GM21381 (cell line): ENCODE measurements around the gene CRYBG3.
"Not testable (repeated sequence)": the region's sequence is repeated elsewhere in the genome, so short reads cannot be mapped to it uniquely, and the experiment has no call there.

Experiments
- ATAC-seq: cut with Tn5 transposase; IDR thresholded peaks from one replicate; pipeline ENCODE4 v1.9.1; 2021; ENCODE audit warnings: mild to moderate bottlenecking, moderate library complexity; ENCODE audit not compliant: unreplicated experiment

Gene CRYBG3

GRCh38 chr3:97821774-97822358, at the start of gene CRYBG3:
CRYBG3 (plus strand) TSS chr3:97822011; CDS start chr3:97822207, 196 bp downstream.
- ATAC-seq, result peak; percentile 99

GRCh38 chr3:97772926-97773325, 48.9 kb upstream of the CRYBG3 start:
- ATAC-seq, result no peak

GRCh38 chr3:97778152-97778551, 43.7 kb upstream of the CRYBG3 start:
- no peak for ATAC-seq

GRCh38 chr3:97793420-97794019, 28.3 kb upstream of the CRYBG3 start:
- no peak for ATAC-seq

GRCh38 chr3:97795951-97796350, 25.9 kb upstream of the CRYBG3 start:
- ATAC-seq, result no peak

- ATAC-seq, result no peak
Measured at GRCh38 chr3:97804471-97804870, 17.3 kb upstream of the CRYBG3 start.

GRCh38 chr3:97810779-97811390, 10.9 kb upstream of the CRYBG3 start:
- no peak for ATAC-seq

- no peak for ATAC-seq
Measured at GRCh38 chr3:97815149-97815917, 6.5 kb upstream of the CRYBG3 start.

GRCh38 chr3:97816811-97817210, 5.0 kb upstream of the CRYBG3 start:
- no peak for ATAC-seq

- ATAC-seq, result no peak
Measured at GRCh38 chr3:97817965-97818364, 3.8 kb upstream of the CRYBG3 start.

GRCh38 chr3:97820780-97821179, 1.0 kb upstream of the CRYBG3 start:
- ATAC-seq, result no peak

- ATAC-seq, result peak; percentile 42
Measured at GRCh38 chr3:97821287-97821773, 481 bp upstream of the CRYBG3 start.

- peak; percentile 24 for ATAC-seq
Measured at GRCh38 chr3:97822359-97822775, 556 bp downstream of the CRYBG3 start.

GRCh38 chr3:97823046-97824004, 1.5 kb downstream of the CRYBG3 start:
- ATAC-seq, result no peak

GRCh38 chr3:97825101-97825500, 3.3 kb downstream of the CRYBG3 start:
- no peak for ATAC-seq

- ATAC-seq, result no peak
Measured at GRCh38 chr3:97827741-97828471, 6.1 kb downstream of the CRYBG3 start.

GRCh38 chr3:97829198-97829597, 7.4 kb downstream of the CRYBG3 start:
- no peak for ATAC-seq

- no peak for ATAC-seq
Measured at GRCh38 chr3:97830638-97831037, 8.8 kb downstream of the CRYBG3 start.

- ATAC-seq, result no peak
Measured at GRCh38 chr3:97831140-97831539, 9.3 kb downstream of the CRYBG3 start.

GRCh38 chr3:97833184-97833583, 11.4 kb downstream of the CRYBG3 start:
- ATAC-seq, result not testable (repeated sequence)
